Pancreas (tissue), 10 donors: Measurements from ENCODE around the gene SH3GLB2. TPM values are rescaled to one million over a fixed set of nuclear protein-coding genes. Genes with fewer than 3 reads are reported as not detected.

Source experiments
- ATAC-seq, 4 donors: fragments of 200-7000 bp; cut with Tn5 transposase; one replicate each; pipeline versions ENCODE4 v1.8.0 to v1.9.1; 2020; ENCODE audit warnings: mild to moderate bottlenecking in 4 of 4, moderate library complexity in 4 of 4
- DNase-seq, 6 donors: peaks; one replicate each; pipeline ENCODE4 v3.0.0-alpha.2; 2020
- FAIRE-seq: peaks from 2 replicates; lab custom pipeline; 2012; peaks lifted over from hg19 to GRCh38; lab: Jason Lieb, UNC
- H3K27ac ChIP-seq, 4 donors: fragments of 200-600 bp; sonication (generic); 1 replicate in 3 of 4; 2 replicates in 1 of 4; pipeline versions ENCODE4 v1.5.0 to v1.8.0; 2020
- H3K27me3 ChIP-seq, 4 donors: fragments of 200-600 bp; one replicate each; pipeline ENCODE4 v1.8.0; 2021
- H3K36me3 ChIP-seq, 3 donors: fragments of 200-600 bp; sonication (generic) in 1 of 3; one replicate each; pipeline versions ENCODE4 v1.5.0 to v1.8.0; 2020 to 2021
- H3K4me1 ChIP-seq, 3 donors: fragments of 200-600 bp; one replicate each; pipeline ENCODE4 v1.8.0; 2021
- H3K4me3 ChIP-seq, 4 donors: fragments of 200-600 bp; sonication (generic) in 2 of 4; one replicate each; pipeline versions ENCODE4 v1.5.0 to v1.8.0; 2020 to 2021
- H3K9me3 ChIP-seq, 4 donors: fragments of 200-600 bp; one replicate each; pipeline ENCODE4 v1.8.0; 2021
- WGBS, 2 donors: extraction: QIAGEN DNeasy Blood & Tissue Kit; methylation state at CpG; one replicate each; pipeline ENCODE4 v1.1.7; 2013; 5-methylcytosine and 5-hydroxymethylcytosine counted together
- intact Hi-C, 3 donors: fragments of 100-400 bp; cut with DNase I; formaldehyde crosslinking; loops; one replicate each; pipeline versions ENCODE4 v1.11.1 to v1.14.2; 2022
- polyA plus RNA-seq, 2 donors: library from polyadenylated mRNA; stranded (reverse); fragments of 200-250 nt; gene quantifications; one replicate each; pipeline ENCODE4 v1.2.3, GENCODE V29; 2013
- total RNA-seq, 6 donors: library from RNA; stranded (reverse); fragmentation: NEBNext Ultra II Directional in 4 of 6; extraction: Animal tissue kit (Norgen Biotek cat#: 25700) in 4 of 6; gene quantifications; one replicate each; pipeline versions ENCODE4 v1.2.1 to v1.2.4, GENCODE V29; 2021 to 2023
- TF ChIP-seq, protein P1 (sequence below), 4 donors: fragments of 200-600 bp; sonication (generic) in 3 of 4; IDR thresholded peaks; one replicate each; pipeline versions ENCODE4 v1.5.0 to v1.8.0; 2021; ENCODE audit warnings: antibody characterized with exemption in 4 of 4
- donor health status: healthy with polysubstance abuse.
- donor health status: DM: no; HTN: no; CAD: no; lungs with moderate emphysema.
- donor health status: DM: no; HTN: no; CAD: no.
- donor health status: control.
- donor health status: control.
- donor health status: Bipolar disorder and iron deficiency.
- donor health status: DM: yes; HTN: yes; CAD: no.
- donor health status: DM: no; HTN: no; CAD: no.
- donor health status: DM: no; HTN: no; CAD: no.
- donor health status: DM: yes; HTN: yes; CAD: no.

The SH3GLB2 gene
- total and polyA plus RNA-seq, 8 donors, result 46.6 to 201 (median 74.9) TPM

DNA sequence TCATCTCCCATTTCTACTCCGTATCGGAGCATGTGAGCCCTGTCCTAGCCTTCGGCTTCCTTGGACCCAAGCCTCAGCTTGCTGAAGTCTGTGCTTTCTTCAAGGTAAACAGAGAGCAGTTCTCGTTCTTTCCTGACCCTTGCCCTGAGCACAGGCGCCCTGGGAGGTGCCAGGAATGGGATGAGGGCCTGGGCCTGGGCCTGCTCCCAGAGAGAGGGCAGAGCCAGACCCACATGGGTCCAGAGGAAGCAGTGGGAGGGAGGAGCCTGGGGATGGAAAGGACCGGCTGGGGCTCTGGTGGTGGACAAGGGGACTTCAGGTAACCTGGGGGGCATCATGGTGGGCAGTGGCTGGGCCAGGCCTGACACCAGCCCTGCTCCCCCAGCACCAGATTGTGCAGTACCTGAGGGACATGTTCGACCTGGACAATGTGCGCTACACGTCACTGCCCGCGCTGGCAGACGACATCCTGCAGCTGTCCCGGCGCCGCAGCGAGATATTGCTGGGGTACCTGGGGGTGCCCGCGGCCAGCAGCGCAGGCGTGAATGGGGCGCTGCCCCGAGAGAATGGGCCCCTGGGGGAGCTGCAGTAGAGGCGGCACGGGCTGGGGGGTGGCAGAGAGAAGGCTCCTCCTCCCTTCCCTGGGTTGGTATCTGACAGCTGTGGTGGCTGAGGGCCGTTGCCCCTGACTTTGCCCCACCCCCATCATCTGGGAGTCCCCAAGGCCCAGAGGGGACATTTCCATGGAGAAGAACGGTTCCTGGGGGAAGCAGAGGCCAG is 41.9 kb upstream of the SH3GLB2 start:
- FAIRE-seq, result no peak
- Histone ChIP-seq H3K9me3 (no peaks in the 10 kb centered on the region), H3K4me1 (no peaks in the 10 kb centered on the region), H3K27ac (no peak overlapping the region), H3K27me3 (no peaks in the 10 kb centered on the region), H3K4me3 (no peak overlapping the region), H3K36me3 (no peaks in the 10 kb centered on the region)
- TF ChIP-seq, protein P1, sequence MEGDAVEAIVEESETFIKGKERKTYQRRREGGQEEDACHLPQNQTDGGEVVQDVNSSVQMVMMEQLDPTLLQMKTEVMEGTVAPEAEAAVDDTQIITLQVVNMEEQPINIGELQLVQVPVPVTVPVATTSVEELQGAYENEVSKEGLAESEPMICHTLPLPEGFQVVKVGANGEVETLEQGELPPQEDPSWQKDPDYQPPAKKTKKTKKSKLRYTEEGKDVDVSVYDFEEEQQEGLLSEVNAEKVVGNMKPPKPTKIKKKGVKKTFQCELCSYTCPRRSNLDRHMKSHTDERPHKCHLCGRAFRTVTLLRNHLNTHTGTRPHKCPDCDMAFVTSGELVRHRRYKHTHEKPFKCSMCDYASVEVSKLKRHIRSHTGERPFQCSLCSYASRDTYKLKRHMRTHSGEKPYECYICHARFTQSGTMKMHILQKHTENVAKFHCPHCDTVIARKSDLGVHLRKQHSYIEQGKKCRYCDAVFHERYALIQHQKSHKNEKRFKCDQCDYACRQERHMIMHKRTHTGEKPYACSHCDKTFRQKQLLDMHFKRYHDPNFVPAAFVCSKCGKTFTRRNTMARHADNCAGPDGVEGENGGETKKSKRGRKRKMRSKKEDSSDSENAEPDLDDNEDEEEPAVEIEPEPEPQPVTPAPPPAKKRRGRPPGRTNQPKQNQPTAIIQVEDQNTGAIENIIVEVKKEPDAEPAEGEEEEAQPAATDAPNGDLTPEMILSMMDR (IDR thresholded peaks at IDR 0.05), result no peak
- peak in 2 of 6 donors; percentile 14 to 64 for DNase-seq
- intact Hi-C loops, result no loop called here
- 88 to 90% methylated on average over 25 to 26 of the region's 26 CpGs for WGBS, 2 donors
- ATAC-seq, result peak; percentile 14 to 20 (median 18)

DNA sequence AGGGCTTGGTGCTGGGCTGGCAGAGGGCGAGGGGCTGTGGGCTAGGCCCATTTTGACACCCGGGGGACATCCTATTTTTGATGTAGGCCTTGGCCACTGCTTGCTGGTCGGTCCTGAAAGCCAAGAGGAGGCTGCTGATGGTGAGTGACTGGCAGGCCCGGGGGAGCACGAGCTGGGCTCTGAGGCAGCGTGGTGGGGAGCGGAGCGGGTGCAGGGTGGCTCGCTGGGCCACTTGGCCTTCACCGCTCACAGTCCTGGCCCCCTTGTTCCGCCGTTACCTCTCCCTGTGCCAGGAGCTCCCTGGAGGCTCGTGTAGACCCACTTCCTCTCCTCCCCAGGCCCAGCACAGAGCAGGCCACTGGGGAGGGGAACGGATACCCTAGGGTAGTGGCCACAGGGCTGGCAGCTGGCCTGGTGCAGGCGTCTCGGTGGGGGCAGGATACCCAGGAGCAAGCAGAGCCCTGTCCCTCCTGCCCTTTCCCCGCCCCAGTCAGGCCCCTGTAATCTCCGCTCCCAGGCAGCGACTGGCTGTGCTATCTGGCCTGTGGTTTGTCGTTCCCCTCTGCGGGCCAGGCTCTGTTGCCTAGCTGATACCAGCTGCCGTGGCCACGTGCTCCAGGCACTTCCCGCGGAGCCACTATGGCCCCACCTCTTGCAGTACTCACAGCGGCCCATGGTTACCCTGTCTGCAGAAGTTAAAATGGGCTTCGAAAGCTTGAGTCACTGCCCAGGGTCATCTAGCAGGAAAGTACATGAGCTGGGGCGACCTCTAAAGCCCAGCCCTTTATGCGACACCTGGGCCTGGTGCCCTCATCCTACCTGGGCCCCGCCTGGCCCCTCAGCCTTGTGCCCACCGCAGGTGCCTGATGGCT is 41.1 kb upstream of the SH3GLB2 start:
- H3K9me3 ChIP-seq, result no peaks in the 10 kb centered on the region
- DNase-seq (peak in 5 of 6 donors; percentile 48 to 70 (median 66)), FAIRE-seq (no peak), ATAC-seq (peak; percentile 83 to 93 (median 90))
- intact Hi-C loops, result no loop called here
- no peaks in the 10 kb centered on the region for H3K36me3 ChIP-seq
- TF ChIP-seq, protein P1 (IDR thresholded peaks at IDR 0.05), result no peak
- WGBS, 2 donors, result 72 to 78% methylated on average over 31 of the region's 31 CpGs
- no peaks in the 10 kb centered on the region for H3K27me3 ChIP-seq
- H3K4me3 ChIP-seq, result no peak overlapping the region
- H3K27ac ChIP-seq, result peak overlapping the region in 1 of 4 donors; percentile 54
- H3K4me1 ChIP-seq, result no peaks in the 10 kb centered on the region

DNA sequence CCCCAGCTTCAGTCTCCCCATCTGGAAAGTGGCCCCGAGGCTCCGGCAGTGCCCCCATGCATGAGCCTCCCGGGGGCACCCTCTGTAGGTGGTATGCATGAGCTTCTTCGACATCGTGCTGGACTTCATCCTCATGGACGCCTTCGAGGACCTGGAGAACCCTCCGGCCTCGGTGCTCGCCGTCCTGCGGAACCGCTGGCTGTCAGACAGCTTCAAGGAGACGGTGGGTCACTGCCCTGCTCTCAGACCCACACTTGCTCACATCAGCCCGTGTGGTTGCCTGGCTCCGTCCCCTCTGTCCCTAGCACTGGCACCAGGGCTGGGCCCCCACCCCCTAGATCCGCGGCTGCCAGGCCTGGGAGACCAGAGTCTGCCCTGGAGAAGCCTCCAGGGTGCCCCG is 40.0 kb upstream of the SH3GLB2 start:
- FAIRE-seq (no peak), DNase-seq (no peak), ATAC-seq (no peak)
- no peak overlapping the region for H3K4me3 ChIP-seq
- H3K9me3 ChIP-seq, result no peaks in the 10 kb centered on the region
- H3K36me3 ChIP-seq, result peaks cover 0 to 1% (median 1%) of the 10 kb centered on the region in 3 donors
- H3K27ac ChIP-seq, result no peak overlapping the region
- no peaks in the 10 kb centered on the region for H3K27me3 ChIP-seq
- TF ChIP-seq, protein P1 (IDR thresholded peaks at IDR 0.05), result no peak
- intact Hi-C loops, result no loop called here
- H3K4me1 ChIP-seq, result no peaks in the 10 kb centered on the region
- WGBS, 2 donors, result 92 to 93% methylated on average over 19 of the region's 19 CpGs

DNA sequence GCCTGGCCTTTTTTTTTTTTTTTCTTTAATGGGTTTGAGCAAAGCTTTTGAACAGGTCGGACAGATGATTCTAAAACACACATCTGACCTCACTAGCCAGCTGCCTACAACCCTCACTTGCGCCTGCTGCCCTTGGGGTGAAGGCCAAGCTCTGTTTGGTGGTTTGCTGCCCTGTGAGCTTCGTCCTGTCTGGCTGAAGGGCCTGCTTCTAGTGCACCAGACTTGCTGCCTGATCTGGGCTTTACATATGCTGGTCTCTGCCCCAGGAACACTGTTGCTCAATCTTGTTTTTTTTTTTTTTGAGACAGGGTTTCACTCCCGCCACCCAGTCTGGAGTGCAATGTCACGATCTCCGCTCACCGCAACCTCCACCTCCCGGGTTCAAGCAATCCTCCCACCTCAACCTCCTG is 36.4 kb upstream of the SH3GLB2 start:
- H3K27ac ChIP-seq, result no peak overlapping the region
- FAIRE-seq (no peak), ATAC-seq (no peak), DNase-seq (no peak)
- intact Hi-C loops, result no loop called here
- no peaks in the 10 kb centered on the region for H3K4me1 ChIP-seq
- H3K27me3 ChIP-seq, result no peaks in the 10 kb centered on the region
- no peak overlapping the region for H3K4me3 ChIP-seq
- peaks cover 0 to 6% (median 5%) of the 10 kb centered on the region in 3 donors for H3K36me3 ChIP-seq
- WGBS, 2 donors, result 93 to 97% methylated on average over 8 of the region's 8 CpGs
- TF ChIP-seq, protein P1 (IDR thresholded peaks at IDR 0.05), result no peak
- no peaks in the 10 kb centered on the region for H3K9me3 ChIP-seq
